Fibroblast of lung (primary cell): Measurements from ENCODE around the gene UBE2G1.

Experiments
- CTCF ChIP-seq, 2 donors: IDR thresholded peaks in 1 of 2; conservative IDR thresholded peaks in 1 of 2; 1 replicate in 1 of 2; 2 replicates in 1 of 2; pipeline ENCODE4 v1.5.1; 2011 to 2012; ENCODE audit warnings: low read length in 2 of 2, control low read depth in 1 of 2, inconsistent platforms in 1 of 2, low read depth in 1 of 2, mild to moderate bottlenecking in 1 of 2
- EZH2 ChIP-seq: IDR thresholded peaks from 2 replicates; pipeline ENCODE4 v1.5.1; 2012; ENCODE audit warnings: low read length, control low read depth, mild to moderate bottlenecking; ENCODE audit errors: missing control alignments

GRCh38 chr17:4266550-4266949, 99.9 kb downstream of the UBE2G1 start:
- TF ChIP-seq CTCF (conservative IDR thresholded peaks at IDR 0.05 in 1 of 2, IDR thresholded peaks at IDR 0.05 in 1 of 2; ENCODE audit: low read depth in 1 of 2, low read length in 2 of 2) (no peak), EZH2 (no peak)
